Vagina (tissue), 2 donors: ENCODE results near the gene RFX7. TPM values are rescaled to one million over a fixed set of nuclear protein-coding genes. Genes with fewer than 3 reads are reported as not detected.

Experiments used
- DNase-seq, 2 donors: peaks; one replicate each; pipeline ENCODE4 v3.0.0-alpha.2; 2017; ENCODE audit errors: extremely low spot score in 2 of 2
- H3K27ac ChIP-seq: fragments of 200-600 bp; sonication (generic); one replicate; pipeline ENCODE4 v1.5.1; 2019
- H3K27me3 ChIP-seq: fragments of 200-600 bp; sonication (generic); one replicate; pipeline ENCODE4 v1.5.1; 2019
- H3K36me3 ChIP-seq, 2 donors: fragments of 200-600 bp; sonication (generic); one replicate each; pipeline ENCODE4 v1.5.1; 2017 to 2019
- H3K4me1 ChIP-seq: fragments of 200-600 bp; sonication (generic); one replicate; pipeline ENCODE4 v1.5.1; 2019
- H3K4me3 ChIP-seq, 2 donors: fragments of 200-600 bp; sonication (generic); 1 replicate in 1 of 2; 2 replicates in 1 of 2; pipeline ENCODE4 v1.5.1; 2016 to 2019
- H3K9me3 ChIP-seq: fragments of 200-600 bp; sonication (generic); one replicate; pipeline ENCODE4 v1.5.1; 2019
- POLR2A ChIP-seq, 2 donors: fragments of 450-650 bp; IDR thresholded peaks; one replicate each; pipeline ENCODE4 v1.6.1; 2017; ENCODE audit warnings: antibody characterized with exemption in 2 of 2, mild to moderate bottlenecking in 2 of 2, moderate library complexity in 2 of 2
- POLR2AphosphoS5 ChIP-seq, 2 donors: sonication (generic); formaldehyde crosslinking; IDR thresholded peaks; one replicate each; pipeline ENCODE4 v1.9.0; 2017; ENCODE audit warnings: antibody characterized with exemption in 2 of 2, mild to moderate bottlenecking in 2 of 2, low read depth in 1 of 2; ENCODE audit not compliant: insufficient read depth in 1 of 2
- intact Hi-C: fragments of 100-400 bp; cut with DNase I; formaldehyde crosslinking; loops from one replicate; pipeline ENCODE4 v1.15.1; 2023
- small RNA-seq: library from RNA; depleted of rRNA; stranded (forward); fragments of <200 nt; gene quantifications from one replicate; pipeline ENCODE3, GENCODE V24; 2016
- total RNA-seq: library from RNA; depleted of rRNA; stranded (reverse); fragments of >200 nt; gene quantifications from one replicate; pipeline ENCODE4 v1.2.3, GENCODE V29; 2016
- TF ChIP-seq, protein P1 (sequence below), 3 experiments: fragments of 450-650 bp in 2 of 3; fragments of 200-600 bp in 1 of 3; sonication (generic) in 1 of 3; IDR thresholded peaks; one replicate each; pipeline ENCODE4 v1.5.1; 2017 to 2019; ENCODE audit warnings: antibody characterized with exemption in 3 of 3, mild to moderate bottlenecking in 2 of 3, moderate library complexity in 2 of 3

RFX7 gene
- total RNA-seq, 1 donor from 2014 or later = 15.5 TPM

DNA sequence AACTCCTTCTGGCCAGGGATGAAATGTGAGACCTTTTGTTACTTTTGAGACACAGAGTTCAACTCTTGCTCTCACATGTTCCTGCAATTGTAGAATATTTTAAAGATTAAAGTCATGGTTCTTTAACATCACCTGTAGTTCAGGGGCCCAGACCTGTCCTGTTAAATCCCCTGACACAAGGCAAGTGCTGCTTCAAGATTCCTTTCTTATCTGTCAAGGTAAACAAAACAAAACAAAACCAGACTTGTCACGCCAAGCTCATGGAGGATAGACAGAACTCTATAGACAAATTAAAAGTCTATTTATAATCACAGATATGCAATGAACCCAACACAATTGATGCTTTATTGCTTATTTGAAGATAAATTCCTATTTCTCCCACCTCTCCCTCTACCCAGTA lies 201.6 kb downstream of the RFX7 start:
- Histone ChIP-seq H3K36me3 (no peaks in the 10 kb centered on the region), H3K4me1 (peaks cover 25% of the 10 kb centered on the region), H3K9me3 (no peaks in the 10 kb centered on the region), H3K27me3 (no peaks in the 10 kb centered on the region), H3K4me3 (no peak overlapping the region), H3K27ac (no peak overlapping the region)
- intact Hi-C loops = no loop called here
- no peak for DNase-seq
- TF ChIP-seq, protein P1, sequence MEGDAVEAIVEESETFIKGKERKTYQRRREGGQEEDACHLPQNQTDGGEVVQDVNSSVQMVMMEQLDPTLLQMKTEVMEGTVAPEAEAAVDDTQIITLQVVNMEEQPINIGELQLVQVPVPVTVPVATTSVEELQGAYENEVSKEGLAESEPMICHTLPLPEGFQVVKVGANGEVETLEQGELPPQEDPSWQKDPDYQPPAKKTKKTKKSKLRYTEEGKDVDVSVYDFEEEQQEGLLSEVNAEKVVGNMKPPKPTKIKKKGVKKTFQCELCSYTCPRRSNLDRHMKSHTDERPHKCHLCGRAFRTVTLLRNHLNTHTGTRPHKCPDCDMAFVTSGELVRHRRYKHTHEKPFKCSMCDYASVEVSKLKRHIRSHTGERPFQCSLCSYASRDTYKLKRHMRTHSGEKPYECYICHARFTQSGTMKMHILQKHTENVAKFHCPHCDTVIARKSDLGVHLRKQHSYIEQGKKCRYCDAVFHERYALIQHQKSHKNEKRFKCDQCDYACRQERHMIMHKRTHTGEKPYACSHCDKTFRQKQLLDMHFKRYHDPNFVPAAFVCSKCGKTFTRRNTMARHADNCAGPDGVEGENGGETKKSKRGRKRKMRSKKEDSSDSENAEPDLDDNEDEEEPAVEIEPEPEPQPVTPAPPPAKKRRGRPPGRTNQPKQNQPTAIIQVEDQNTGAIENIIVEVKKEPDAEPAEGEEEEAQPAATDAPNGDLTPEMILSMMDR (IDR thresholded peaks at IDR 0.05) = no peak
- no peak for TF ChIP-seq POLR2A (IDR thresholded peaks at IDR 0.05)
- TF ChIP-seq POLR2AphosphoS5 (IDR thresholded peaks at IDR 0.05; ENCODE audit: insufficient read depth in 1 of 2, low read depth in 1 of 2) = no peak

DNA sequence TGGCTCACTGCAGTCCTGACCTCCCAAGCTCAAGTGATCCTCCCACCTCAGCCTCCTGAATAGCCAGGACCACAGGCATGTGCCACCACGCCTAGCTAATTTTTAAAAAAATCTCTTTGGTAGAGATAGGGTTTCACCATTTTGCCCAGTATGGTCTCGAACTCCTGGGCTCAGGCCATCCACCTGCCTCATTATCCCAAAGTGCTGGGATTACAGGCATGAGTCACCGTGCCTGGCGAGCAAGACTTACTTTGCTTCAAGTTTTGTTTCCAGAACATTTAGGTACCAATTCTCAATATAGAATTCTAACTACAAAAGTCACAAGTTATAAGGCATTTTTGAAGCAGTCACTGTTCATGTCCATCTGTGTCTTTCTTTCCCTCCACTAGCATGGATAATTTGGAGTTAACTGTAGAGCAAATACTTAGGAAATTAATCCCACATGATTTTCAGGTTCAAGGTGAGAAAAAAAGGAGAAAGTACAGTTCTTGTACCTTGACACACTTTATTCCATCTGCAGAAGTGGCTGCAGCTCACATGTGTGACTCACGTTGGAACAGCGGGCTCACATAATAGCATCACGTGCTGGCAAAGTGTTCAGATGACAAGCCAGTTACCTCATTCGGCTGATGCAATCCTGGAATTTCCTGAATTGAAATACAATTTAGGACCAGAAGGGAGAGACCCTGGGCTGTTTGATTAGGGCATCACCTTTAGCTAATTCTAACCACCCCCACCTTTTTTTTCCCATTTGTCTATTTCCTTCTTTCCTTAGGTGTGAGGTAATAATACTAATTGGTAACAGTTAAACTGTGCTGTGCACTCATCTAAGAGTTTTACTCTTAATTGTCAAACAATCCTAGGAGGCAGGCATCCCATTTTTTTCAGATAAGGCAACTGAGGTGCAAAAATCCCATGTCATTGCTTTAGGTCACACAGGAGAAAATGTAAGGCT lies 203.3 kb downstream of the RFX7 start:
- peak overlapping the region; percentile 73 for H3K27ac ChIP-seq
- TF ChIP-seq, protein P1 (IDR thresholded peaks at IDR 0.05) = no peak
- TF ChIP-seq POLR2A (IDR thresholded peaks at IDR 0.05) (no peak), POLR2AphosphoS5 (IDR thresholded peaks at IDR 0.05; ENCODE audit: insufficient read depth in 1 of 2, low read depth in 1 of 2) (peak; percentile 40 to 94)
- no peaks in the 10 kb centered on the region for H3K27me3 ChIP-seq
- H3K4me1 ChIP-seq = peaks cover 25% of the 10 kb centered on the region
- no peaks in the 10 kb centered on the region for H3K9me3 ChIP-seq
- DNase-seq = peak in 1 of 2 donors; percentile 91
- H3K36me3 ChIP-seq = no peaks in the 10 kb centered on the region
- intact Hi-C loops = no loop called here
- no peak overlapping the region for H3K4me3 ChIP-seq

DNA sequence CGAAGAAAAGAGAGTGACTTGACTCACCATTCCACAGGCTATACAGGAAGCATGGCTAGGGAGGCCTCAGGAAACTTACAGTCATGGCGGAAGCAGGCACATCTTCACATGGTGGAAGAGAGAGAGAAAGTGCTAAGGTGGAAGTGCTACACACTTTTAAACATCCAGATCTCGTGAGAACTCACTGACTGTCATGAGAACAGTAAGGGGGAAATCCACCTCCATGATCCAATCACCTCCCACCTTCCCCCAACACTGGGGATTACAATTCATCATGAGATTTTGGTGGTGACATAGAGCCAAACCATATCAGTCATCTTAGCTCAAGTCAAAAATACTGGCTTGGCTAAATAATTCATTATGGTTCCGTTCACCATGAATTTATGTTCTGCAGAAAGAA lies 205.0 kb downstream of the RFX7 start:
- Histone ChIP-seq H3K4me1 (peaks cover 12% of the 10 kb centered on the region), H3K27me3 (no peaks in the 10 kb centered on the region), H3K4me3 (no peak overlapping the region), H3K9me3 (no peaks in the 10 kb centered on the region), H3K27ac (peak overlapping the region; percentile 27), H3K36me3 (no peaks in the 10 kb centered on the region)
- intact Hi-C loops = no loop called here
- DNase-seq = no peak
- TF ChIP-seq POLR2AphosphoS5 (IDR thresholded peaks at IDR 0.05; ENCODE audit: insufficient read depth in 1 of 2, low read depth in 1 of 2) (no peak), POLR2A (IDR thresholded peaks at IDR 0.05) (no peak)
- TF ChIP-seq, protein P1 (IDR thresholded peaks at IDR 0.05) = no peak

DNA sequence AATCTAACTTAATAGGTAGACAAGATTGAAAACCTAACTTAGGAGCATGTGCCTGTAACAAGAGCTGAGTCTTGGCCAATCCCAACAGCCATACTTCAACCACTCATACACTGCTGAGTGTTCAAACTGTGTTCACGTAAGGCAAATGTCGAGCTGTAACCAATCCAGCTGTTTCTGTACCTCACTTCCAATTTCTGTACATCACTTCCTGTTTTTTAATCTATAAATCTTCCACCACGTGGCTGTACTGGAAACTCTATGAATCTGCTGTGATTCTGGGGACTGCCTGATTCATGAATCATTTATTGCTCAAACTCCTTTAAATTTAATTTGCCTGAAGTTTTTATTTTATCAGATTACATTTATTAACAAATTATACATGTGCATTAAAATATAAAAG lies 205.7 kb downstream of the RFX7 start:
- Histone ChIP-seq H3K4me1 (peaks cover 12% of the 10 kb centered on the region), H3K27ac (no peak overlapping the region), H3K36me3 (no peaks in the 10 kb centered on the region), H3K27me3 (no peaks in the 10 kb centered on the region), H3K4me3 (no peak overlapping the region), H3K9me3 (no peaks in the 10 kb centered on the region)
- intact Hi-C loops = no loop called here
- no peak for DNase-seq
- TF ChIP-seq POLR2AphosphoS5 (IDR thresholded peaks at IDR 0.05; ENCODE audit: insufficient read depth in 1 of 2, low read depth in 1 of 2) (no peak), POLR2A (IDR thresholded peaks at IDR 0.05) (no peak)
- TF ChIP-seq, protein P1 (IDR thresholded peaks at IDR 0.05) = no peak

Small RNAs within 50 kb of the gene (small RNA-seq; reads per million reads assigned to genes)
- gene CD24P2 = not detected
- gene RNU6-1287P = not detected

Other genes starting within 250 kb of the RFX7 start
- 4.9 TPM for gene TEX9, start 121.5 kb upstream of the RFX7 start, total RNA-seq
- gene MNS1, start 221.3 kb upstream of the RFX7 start, total RNA-seq = 2.9 TPM